Neuron (in vitro differentiated cells): Measurements from ENCODE around the gene PAIP1.
A peak's percentile ranks its signal among the peaks of the same experiment; 100 is the strongest.
"Not testable (repeated sequence)": the region's sequence is repeated elsewhere in the genome, so short reads cannot be mapped to it uniquely, and the experiment has no call there.

Experiments
- H2AFZ ChIP-seq: one replicate; pipeline ENCODE4 v1.6.1; 2013; ENCODE audit warnings: low read depth, mild to moderate bottlenecking, inconsistent platforms, low read length, moderate library complexity
- H3K27me3 ChIP-seq: one replicate; pipeline ENCODE4 v1.6.1; 2013; ENCODE audit warnings: low read length; ENCODE audit not compliant: insufficient read depth
- H3K36me3 ChIP-seq: one replicate; pipeline ENCODE4 v1.6.1; 2013; ENCODE audit warnings: low read length; ENCODE audit not compliant: insufficient read depth
- H3K4me1 ChIP-seq: one replicate; pipeline ENCODE4 v1.6.1; 2013; ENCODE audit warnings: low read length; ENCODE audit not compliant: insufficient read depth
- H3K4me3 ChIP-seq: 2 replicates; pipeline ENCODE4 v1.5.1; 2013; ENCODE audit warnings: mild to moderate bottlenecking, low read length, moderate library complexity
- H3K9me3 ChIP-seq: one replicate; pipeline ENCODE4 v1.6.1; 2013; ENCODE audit warnings: low read length

PAIP1 gene, protein sequence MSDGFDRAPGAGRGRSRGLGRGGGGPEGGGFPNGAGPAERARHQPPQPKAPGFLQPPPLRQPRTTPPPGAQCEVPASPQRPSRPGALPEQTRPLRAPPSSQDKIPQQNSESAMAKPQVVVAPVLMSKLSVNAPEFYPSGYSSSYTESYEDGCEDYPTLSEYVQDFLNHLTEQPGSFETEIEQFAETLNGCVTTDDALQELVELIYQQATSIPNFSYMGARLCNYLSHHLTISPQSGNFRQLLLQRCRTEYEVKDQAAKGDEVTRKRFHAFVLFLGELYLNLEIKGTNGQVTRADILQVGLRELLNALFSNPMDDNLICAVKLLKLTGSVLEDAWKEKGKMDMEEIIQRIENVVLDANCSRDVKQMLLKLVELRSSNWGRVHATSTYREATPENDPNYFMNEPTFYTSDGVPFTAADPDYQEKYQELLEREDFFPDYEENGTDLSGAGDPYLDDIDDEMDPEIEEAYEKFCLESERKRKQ

DNA sequence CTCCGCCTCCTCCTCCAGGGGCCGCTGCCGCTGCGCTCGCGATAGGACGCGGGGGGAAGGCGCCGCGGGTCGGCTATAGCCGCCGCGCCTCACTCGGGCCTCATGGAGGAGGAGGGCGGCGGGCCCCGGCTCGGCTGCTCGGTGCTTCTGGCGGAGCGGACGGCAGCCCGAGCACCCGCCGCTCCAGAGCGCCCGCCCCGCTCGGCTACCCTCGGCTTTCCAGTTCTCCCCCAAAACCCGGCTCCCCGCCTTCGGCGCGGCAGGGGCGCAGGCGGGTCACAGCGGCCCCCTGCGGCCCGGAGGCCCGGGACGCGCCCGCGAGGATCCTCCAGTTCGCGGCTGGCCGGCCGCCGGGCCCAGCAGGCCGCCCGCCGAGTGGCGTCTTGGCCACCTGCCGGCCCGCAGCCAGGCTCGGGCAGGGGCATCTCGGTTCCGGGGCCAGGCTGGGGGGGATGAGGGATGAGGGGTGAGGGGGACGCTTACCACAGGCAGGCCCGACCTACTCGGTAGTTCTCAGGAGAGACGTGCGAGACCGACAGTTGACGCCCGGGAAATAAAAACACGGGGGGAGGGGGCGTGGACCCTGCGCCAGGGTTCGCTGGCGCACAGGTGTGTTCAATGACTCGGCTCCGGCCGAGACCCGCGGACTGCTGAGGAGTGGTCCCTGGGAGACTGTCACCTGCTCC, at the start of gene PAIP1:
Gene PAIP1, minus strand, starts transcription at position 221 of the 686 bp plus-strand sequence. CDS start 231 bp downstream, outside the sequence.
- Histone ChIP-seq H3K4me3 (peak within 1 kb of the TSS; percentile 81), H3K9me3 (peaks cover 1% of the 10 kb centered on the region), H3K4me1 (peaks cover 27% of the 10 kb centered on the region), H3K27me3 (no peaks in the 10 kb centered on the region), H2AFZ (peak within 1 kb of the TSS; percentile 90), H3K36me3 (peaks cover 35% of the 10 kb centered on the region)

DNA sequence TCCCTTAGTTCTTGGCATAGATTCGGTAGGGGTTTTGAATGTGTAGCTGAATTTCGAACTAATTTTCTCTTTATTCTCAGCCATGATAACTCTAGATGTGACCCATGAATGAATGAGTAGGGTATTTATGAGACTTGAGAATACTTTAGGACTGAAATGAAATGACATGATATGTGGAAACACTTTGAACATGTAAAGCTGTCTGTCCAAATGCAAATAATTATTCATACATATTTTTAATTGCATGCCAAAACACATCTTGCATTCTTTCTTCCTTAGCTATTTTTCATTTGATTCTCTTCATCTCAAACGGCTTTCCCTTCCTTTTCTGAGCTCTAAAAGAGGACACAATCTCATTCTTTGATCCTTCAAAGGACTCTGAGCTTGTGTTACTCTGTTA, 49.5 kb upstream of the PAIP1 start:
- Histone ChIP-seq H3K27me3 (no peaks in the 10 kb centered on the region), H3K4me1 (peaks cover 13% of the 10 kb centered on the region), H3K4me3 (no peak overlapping the region), H2AFZ (no peak overlapping the region), H3K36me3 (peaks cover 19% of the 10 kb centered on the region), H3K9me3 (peaks cover 2% of the 10 kb centered on the region)

DNA sequence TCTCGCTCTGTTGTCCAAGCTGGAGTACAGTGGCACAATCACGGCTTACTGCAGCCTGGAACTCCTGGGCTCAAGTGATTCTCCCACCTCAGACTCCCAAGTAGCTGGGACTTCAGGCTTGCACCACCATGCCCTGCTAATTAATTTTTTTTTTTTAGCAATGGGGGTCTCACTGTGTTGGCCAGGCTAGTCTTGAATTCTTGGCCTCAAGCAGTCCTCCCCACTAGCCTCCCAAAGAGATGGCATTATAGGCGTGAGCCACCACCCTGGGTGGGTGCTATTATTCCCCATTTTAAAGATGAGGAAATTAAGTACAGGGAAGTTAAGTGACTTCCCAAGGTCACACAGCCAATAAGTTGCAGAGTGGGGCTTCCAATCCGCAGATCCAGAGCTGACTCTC, 47.8 kb upstream of the PAIP1 start:
- H3K4me3 ChIP-seq = peak overlapping the region; percentile 96

DNA sequence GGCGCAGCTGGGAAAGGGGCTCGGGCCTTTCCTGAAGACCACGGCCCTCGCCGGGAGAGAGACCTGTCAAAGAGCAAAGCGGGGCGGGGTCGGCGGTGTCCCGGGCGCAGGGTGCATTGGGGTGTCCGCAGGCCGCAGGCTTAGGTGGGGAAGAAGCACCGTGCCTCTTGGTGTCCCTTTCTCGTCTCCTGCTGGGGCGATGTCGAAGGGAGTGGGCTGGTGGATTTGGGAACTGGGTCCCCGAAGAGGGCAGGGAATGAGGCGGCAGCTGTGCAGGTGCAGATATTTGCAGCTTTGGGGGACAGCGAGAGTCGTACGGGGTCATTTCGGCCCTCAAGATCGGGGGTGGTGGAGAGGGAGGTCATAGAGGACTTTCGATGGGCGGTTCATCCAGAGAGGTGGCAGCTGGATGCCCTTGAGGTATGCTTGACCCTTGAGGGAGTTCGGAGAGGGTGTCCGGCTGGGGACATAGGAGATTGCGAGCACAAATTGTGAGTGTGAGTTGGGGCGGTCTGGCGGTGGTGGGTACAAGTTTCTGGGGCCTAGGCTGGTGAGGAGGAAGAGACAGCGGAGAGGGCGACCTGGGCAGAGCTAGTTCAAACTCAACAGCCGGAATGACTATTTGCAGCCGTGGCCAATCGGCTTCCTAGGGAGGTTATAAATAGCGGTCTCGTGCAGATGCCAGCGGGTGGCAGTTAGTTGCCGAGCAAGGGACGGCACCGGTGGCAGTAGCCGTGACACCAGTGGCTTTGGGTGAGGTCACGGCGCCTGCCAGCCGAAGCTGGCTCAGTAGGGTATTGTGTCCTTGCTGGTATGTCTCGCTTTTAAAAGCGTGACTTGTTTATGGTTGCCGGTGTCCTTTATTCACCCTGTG, 46.7 kb upstream of the PAIP1 start:
- H3K27me3 ChIP-seq = no peaks in the 10 kb centered on the region
- H3K4me1 ChIP-seq = peaks cover 17% of the 10 kb centered on the region
- H3K36me3 ChIP-seq = no peaks in the 10 kb centered on the region
- no peaks in the 10 kb centered on the region for H3K9me3 ChIP-seq
- peak overlapping the region; percentile 96 for H3K4me3 ChIP-seq
- peak overlapping the region; percentile 84 for H2AFZ ChIP-seq

More for the DNA sequence above, 47.8 kb upstream of the PAIP1 start:
- H3K27me3 ChIP-seq = no peaks in the 10 kb centered on the region
- H2AFZ ChIP-seq = no peak overlapping the region
- peaks cover 8% of the 10 kb centered on the region for H3K36me3 ChIP-seq
- H3K9me3 ChIP-seq = peaks cover under 1% of the 10 kb centered on the region
- H3K4me1 ChIP-seq = peaks cover 17% of the 10 kb centered on the region

DNA sequence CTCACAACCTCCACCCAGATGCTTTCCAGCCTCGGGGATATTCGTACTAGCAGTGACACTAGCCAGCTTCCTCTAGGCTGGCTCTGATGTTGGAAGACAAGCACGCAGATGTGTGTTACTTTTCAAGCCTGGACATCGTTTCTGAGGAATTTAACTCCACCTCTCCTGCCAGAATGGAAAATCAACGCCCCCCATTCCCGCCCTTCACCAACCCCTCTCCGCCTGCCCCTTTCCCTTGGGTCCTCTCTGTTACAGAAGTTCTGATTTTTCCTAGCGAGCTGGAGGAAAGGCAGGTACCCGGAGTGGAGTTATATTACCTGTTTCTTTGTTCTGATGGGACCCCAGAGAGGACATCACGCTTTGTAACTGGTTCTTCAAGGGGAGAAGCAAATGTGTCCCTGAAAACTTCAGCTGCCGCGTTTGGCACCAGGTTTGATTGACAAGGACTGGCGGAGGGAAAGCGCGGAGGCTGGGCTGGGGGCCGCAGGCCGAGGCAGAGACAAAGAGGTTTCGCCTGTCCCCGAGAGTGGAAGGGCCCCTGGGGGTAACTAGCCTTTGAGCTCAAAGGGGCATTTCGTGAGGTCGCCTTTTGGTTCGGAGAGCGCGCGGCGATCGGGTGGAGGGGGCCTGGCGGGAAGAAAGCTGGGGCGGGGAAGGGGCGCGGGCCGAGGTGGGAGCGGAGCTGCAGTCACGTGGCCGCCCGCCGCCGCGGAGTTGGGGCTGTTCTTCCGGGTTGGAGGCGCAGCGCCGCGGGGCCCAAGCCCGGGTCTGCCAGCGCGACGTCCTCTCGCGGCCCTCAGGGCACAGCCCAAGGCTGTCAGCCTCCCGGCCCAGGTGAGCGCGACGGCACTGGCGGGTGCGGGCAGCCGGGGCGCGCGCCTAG, 45.8 kb upstream of the PAIP1 start, which contains the start of gene NNT:
Gene NNT, plus strand, starts transcription at position 720 of the 883 bp plus-strand sequence. CDS start 6,016 bp downstream, outside the sequence.
- Histone ChIP-seq H3K27me3 (no peaks in the 10 kb centered on the region), H3K9me3 (no peaks in the 10 kb centered on the region), H3K4me3 (peak within 1 kb of the TSS; percentile 96), H2AFZ (peak within 1 kb of the TSS; percentile 84), H3K36me3 (peaks cover 4% of the 10 kb centered on the region), H3K4me1 (peaks cover 17% of the 10 kb centered on the region)

DNA sequence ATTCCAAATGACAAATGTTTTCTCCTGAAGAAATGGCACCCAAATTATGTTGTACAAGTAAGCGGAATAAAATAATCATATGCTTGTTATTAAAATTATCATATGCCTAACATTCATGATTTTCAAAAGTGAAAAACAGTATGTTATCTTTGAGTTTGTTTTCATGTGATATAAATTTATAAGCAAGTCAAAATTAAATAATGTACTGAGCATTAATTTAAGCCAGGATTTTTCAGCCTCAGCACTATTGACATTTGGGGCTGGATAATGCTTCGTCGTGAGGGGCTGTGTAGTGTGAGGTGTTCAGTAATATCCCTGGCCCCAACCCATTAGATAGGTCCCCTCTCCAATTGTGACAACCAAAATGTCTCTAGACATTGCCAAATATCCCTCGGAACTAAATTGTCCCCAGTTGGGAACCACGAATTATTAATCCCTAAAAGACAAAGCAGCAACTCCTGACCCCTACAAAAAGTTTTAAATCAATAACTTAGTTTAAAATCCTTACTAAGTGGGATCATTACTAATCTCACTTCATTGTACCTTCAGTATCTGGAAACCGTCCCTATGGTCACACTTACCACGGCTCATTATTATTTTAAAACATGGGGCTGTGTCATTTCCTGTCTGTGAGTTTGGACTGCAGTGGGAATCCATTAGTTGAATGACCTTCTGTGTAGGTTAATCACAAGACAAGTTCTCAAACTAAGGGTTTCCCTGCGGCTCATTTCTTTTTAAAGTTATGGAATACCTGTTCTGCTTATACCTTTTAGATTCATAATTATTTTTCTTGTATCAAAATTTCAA, 44.8 kb upstream of the PAIP1 start:
- Histone ChIP-seq H2AFZ (peak overlapping the region; percentile 84), H3K4me3 (peak overlapping the region; percentile 96), H3K36me3 (peaks cover 5% of the 10 kb centered on the region), H3K27me3 (no peaks in the 10 kb centered on the region), H3K4me1 (peaks cover 17% of the 10 kb centered on the region), H3K9me3 (no peaks in the 10 kb centered on the region)

DNA sequence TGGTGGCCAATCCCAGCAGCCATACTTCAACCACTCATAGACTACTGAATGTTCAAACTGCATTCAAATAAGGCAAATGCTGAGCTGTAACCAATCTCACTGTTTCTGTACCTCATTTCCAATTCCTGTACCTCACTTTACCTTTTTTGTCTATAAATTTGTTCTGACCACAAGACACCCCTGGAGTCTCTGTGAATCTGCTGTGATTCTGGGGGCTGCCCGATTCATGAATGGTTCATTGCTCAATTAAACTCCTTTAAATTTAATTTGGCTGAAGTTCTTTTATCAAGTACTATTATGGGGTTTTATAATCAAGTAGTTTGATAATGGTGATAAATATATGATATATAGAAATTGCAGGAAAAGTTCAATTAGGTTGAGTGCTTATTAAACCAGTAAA, 42.0 kb upstream of the PAIP1 start:
- peaks cover 12% of the 10 kb centered on the region for H3K4me1 ChIP-seq
- H3K4me3 ChIP-seq, H2AFZ ChIP-seq, H3K27me3 ChIP-seq, H3K36me3 ChIP-seq, H3K9me3 ChIP-seq: not testable (repeated sequence)

DNA sequence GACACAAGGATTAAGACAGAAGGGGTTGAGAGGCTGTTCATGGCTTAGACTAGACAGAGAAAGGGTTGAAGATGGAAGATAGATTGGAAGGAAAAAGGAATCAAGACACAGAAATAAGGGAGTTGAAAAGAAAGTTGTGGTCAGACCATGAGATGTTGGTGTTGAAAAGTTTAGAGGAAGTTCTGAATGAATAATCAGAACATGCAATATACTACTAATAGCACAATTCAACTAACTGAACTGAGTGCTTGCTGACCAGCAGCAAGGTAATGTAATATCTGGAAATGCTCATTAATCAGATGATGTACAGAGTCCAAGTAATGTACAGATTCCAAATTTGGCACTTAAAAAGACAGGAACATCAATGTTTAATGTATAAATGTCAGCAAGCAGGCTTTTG, 35.5 kb upstream of the PAIP1 start:
- no peaks in the 10 kb centered on the region for H3K4me1 ChIP-seq
- H3K9me3 ChIP-seq = no peaks in the 10 kb centered on the region
- H3K27me3 ChIP-seq = no peaks in the 10 kb centered on the region
- no peak overlapping the region for H2AFZ ChIP-seq
- no peak overlapping the region for H3K4me3 ChIP-seq
- H3K36me3 ChIP-seq = peaks cover 5% of the 10 kb centered on the region

DNA sequence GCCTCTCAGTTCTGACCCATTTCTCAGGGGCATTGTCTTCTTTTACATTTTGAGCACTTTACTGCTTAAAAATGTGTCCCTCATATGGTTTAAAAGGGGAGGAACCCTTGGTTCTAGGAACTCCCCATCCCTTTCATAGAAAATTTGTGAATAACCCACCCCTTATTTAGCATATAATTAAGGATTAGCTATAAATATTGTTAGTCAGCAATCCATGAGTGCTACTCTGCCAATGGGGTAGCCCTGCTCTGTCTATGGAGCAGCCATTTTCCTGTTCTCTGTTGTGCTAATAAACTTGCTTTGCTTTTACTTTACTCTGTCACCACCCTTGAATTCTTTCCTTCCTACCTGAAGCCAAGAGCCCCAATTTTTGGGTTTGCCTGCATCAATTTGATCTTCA, 33.8 kb upstream of the PAIP1 start:
- Histone ChIP-seq H2AFZ (no peak overlapping the region), H3K4me3 (no peak overlapping the region), H3K4me1 (no peaks in the 10 kb centered on the region), H3K27me3 (no peaks in the 10 kb centered on the region), H3K36me3 (peaks cover 5% of the 10 kb centered on the region), H3K9me3 (no peaks in the 10 kb centered on the region)

DNA sequence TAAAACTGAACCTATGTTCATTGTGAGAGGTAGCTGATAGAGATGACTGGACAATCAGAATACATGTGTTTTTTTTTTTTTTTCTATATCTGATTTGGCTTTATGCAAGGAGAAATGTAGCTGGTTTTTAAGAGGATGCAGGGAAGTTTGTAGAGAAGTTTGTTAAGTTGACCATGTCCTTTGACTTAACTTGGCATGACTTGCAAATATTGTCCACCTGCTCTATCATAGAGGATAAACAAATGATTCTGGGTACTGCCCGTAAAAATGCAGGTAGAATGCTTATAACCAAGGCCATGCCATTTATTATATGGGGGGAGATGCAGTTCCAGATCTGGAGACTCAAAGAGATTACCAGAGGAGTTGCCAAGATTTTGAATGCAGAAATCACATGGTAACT, 32.4 kb upstream of the PAIP1 start:
- Histone ChIP-seq H3K27me3 (no peaks in the 10 kb centered on the region), H3K4me1 (no peaks in the 10 kb centered on the region), H3K9me3 (peaks cover 7% of the 10 kb centered on the region), H2AFZ (no peak overlapping the region), H3K36me3 (peaks cover 5% of the 10 kb centered on the region), H3K4me3 (no peak overlapping the region)

DNA sequence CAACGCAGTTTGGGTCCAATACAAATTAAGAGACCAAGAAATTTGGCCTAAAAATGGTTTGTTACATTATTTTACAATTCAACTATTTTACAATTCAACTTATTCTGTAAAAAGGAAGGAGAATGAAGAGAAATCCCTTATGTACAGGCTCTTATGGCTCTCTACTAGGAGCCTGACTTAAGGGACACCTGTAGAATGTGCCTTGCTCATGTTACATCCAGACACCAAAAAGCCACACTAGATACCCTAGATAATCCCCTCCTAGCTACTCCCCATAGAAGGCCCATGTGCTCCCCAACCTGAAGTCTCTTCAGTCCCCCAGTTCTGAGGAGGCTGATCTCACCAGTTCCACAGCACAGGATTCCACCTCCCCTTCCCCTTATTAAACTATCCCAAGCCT, 32.0 kb upstream of the PAIP1 start:
- no peak overlapping the region for H3K4me3 ChIP-seq
- H3K9me3 ChIP-seq = peaks cover 7% of the 10 kb centered on the region
- H3K36me3 ChIP-seq = peaks cover 5% of the 10 kb centered on the region

More for the DNA sequence above, 32.0 kb upstream of the PAIP1 start:
- H3K4me1 ChIP-seq = no peaks in the 10 kb centered on the region
- no peak overlapping the region for H2AFZ ChIP-seq
- H3K27me3 ChIP-seq = no peaks in the 10 kb centered on the region
